HG03045 (cell line): ENCODE measurements around the gene USP34.
"Not testable (repeated sequence)": the region's sequence is repeated elsewhere in the genome, so short reads cannot be mapped to it uniquely, and the experiment has no call there.

Experiments used
- ATAC-seq: cut with Tn5 transposase; IDR thresholded peaks from one replicate; pipeline ENCODE4 v1.9.1; 2021; ENCODE audit warnings: mild to moderate bottlenecking, moderate library complexity; ENCODE audit not compliant: unreplicated experiment

USP34 gene

DNA sequence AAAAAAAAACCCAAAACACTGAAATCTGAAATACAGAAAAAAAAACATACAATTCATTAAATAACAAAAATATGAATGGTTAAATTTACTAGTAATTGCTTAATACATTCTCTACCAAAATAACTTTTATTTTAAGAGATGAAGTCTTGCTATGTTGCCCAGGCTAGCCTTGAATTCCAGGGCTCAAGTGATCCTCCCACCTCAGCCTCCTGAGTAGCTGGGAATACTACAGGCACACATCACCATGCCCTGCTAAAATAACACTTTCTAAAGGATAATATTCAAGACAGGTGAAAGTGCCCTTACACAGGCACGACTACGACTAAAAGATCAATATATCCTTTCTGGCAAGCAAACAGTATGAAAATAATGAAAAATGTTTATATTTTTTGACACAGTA, 9.5 kb downstream of the USP34 start:
- ATAC-seq, result no peak

DNA sequence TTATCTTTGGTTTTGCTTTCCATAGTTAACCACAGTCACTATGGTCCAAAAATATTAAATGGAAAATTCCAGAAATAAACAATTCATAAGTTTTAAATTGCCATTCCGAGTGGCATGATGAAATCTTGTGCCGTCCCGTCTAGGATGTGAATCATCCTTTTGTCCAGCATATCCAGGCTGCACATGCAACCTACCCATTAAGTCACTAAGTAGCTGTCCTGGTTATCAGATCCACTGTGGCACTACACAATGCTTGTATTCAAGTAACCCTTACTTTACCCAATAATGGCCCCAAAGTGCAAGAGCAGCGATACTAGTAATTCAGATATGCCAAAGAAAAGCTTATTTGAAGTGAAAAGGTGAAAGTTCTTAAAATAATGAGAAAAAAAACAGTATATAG, 10.7 kb downstream of the USP34 start:
- no peak for ATAC-seq

- ATAC-seq, result no peak
Observed at GRCh38 chr2:61456746-61457420, 14.0 kb downstream of the USP34 start.

GRCh38 chr2:61456070-61456745, 14.7 kb downstream of the USP34 start:
- ATAC-seq, result no peak

DNA sequence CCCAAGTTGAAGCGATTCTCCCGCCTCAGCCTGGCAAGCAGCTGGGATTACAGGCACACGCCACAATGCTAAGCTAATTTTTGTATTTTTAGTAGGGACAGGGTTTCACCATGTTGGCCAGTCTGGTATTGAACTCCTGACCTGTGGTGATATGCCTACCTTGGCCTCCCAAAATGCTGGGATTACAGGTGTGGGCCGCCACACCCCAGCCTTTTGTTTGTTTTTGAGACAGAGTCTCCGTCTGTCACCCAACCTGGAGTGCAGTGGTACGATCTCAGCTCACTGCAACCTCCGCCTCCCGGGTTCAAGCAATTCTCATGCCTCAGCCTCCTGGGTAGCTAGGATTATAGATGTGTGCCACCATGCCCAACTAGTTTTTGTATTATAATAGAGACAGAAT, 15.9 kb downstream of the USP34 start:
- ATAC-seq, result not testable (repeated sequence)

GRCh38 chr2:61454383-61454782, 16.5 kb downstream of the USP34 start:
- no peak for ATAC-seq

- no peak for ATAC-seq
Observed at GRCh38 chr2:61452392-61452791, 18.5 kb downstream of the USP34 start.

DNA sequence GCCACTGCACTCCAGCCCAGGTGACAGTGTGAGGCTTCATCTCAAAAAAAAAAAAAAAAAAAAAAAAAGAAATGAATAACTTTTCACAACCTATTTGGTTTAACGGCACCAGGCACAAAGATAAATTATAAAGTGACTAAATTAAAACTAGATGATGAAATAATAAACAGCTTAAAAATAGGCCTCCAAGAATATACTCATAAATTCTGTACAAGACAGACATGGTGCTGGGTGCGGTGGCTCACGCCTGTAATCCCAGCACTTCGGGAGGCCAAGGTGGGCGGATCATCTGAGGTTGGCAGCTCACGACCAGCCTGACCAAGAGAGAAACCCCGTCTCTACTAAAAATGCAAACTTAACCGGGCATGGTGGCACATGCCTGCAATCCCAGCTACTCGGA, 19.7 kb downstream of the USP34 start:
- ATAC-seq, result no peak

DNA sequence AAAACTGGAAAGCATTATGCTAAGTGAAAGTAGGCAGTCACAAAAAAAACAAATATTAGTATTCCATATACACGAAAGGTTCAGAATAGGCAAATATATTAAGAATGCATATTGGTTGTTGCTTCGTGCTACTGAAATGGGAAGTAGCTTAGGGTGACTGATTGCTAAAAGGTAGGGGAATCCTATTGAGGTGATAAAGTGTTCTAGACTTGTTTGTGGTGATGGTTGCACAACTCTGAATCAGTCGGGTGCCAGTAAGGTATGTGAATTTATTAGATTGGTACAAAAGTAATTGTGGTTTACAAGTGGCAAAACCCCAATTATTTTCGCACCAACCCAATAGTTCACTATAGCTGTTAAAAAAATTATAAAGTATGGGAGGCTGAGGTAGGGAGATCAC, 20.7 kb downstream of the USP34 start:
- no peak for ATAC-seq

DNA sequence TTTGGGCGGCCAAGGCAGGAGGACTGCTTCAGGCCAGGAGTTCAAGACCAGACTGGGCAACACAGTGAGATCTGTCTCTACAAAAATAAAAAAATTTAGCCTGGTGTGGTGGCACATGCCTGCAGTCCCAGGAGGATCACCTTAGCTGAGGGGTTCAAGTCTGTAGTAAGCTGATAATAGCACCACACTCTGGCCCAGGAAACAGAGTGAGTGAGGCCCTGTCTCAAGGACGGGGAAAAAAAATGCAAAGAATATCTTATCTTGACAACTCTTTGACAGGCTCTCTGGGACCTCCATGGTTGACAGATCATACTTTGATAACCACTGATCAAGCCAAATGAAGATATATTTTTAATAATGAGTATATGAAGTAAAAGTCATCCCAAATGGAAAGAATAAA, 22.7 kb downstream of the USP34 start:
- ATAC-seq, result no peak

DNA sequence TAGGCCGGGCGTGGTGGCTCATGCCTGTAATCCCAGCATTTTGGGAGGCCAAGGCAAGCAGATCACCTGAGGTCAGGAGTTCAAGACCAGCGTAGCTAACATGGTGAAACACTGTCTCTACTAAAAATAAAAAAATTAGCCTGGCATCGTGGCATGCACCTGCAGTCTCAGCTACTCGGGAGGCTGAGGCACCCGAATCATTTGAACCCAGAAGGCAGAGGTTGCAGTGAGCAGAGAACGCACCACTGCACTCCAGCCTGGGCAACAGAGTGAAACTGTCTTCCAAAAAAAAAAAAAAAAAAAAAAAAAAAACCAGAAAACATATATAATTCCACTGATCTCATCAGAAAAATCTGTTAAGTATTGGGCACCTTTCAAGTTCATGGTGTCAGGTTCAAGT, 23.9 kb downstream of the USP34 start:
- ATAC-seq, result not testable (repeated sequence)

DNA sequence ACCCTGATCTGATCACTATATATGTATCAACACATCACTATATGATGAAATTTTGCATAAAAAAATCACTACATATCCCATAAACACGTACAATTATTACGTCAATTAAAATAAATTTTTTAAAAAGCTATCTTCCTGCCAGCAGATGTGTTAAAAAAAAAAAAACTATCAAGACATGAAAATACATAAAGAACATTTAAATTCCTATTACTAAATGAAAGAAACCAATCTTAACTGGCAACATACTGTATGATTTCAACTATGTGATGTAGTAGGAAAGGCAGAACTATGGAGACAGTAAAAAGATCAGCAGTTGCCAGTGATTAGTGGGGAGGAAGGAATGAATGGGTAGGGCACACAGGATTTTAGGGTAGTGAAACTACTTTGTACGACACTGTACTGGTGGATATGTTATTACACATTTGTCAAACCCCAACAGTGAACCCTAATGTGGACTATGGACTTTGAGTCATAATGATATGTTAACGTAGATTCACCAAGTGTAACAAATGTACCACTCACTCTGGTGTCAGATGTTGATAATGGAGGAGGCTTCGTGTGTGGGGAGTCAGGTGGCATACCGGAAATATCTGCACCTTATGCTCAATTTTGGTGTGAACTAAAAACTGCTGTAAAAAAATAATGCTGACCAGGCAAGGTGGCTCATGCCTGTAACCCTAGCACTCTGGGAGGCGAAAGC, 27.4 kb downstream of the USP34 start:
- ATAC-seq, result peak; percentile 83

DNA sequence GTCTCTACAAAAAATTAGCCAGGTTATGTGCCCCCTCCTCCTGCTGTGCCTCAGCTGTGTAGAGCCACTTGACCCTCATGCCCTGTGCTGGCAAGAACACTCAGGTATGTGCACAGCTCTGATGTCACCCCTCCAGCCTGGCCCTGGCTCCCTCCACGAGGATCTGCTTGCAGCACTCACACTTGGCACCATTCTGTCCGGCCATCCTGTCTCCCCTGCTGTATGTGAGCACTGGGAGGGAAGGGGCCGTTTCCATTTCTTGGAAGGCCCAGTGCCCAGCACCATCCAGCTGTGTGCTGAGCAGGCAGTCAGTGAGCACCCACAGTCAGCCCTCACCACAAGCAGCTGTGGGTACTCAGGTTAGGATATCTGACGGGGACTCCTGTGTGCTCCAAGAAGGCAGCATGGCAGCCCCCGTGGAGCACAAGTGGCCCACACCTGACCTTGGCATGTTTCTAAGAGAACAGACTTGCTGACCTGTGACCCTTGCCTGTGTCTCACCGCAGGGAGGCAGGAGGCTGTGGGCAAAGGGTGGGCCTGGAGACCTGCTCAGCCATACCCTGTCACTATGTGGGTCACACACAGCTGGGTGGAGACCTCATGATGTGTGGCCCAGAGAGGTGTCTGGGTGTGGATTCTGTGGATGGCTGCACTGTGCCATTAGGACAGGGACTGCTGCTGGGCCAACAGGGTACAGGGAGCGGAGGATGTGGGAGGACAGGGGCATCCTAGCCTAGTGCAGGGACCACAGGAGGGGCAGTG, 31.5 kb downstream of the USP34 start:
- no peak for ATAC-seq

DNA sequence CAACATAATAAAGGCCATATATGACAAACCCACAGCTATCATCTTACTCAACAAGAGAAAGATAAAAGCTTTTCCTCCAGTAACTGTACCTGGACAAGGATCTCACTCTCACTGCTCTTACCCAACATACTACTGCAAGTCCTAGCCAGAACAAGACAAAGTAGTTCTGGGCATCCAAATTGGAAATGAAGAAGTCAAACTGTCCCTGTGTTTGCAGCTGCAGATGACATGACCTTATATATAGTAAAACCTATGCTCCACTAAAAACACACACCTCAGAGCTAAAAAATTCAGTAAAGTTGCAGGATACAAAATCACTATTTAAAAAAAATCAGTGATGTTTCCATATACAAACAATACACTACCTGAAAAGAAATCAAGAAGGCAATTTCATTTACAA, 32.2 kb downstream of the USP34 start:
- no peak for ATAC-seq

- no peak for ATAC-seq
Observed at GRCh38 chr2:61437170-61437569, 33.7 kb downstream of the USP34 start.

- no peak for ATAC-seq
Observed at GRCh38 chr2:61436092-61436491, 34.8 kb downstream of the USP34 start.

- no peak for ATAC-seq
Observed at GRCh38 chr2:61435291-61435690, 35.6 kb downstream of the USP34 start.

GRCh38 chr2:61434314-61434713, 36.6 kb downstream of the USP34 start:
- no peak for ATAC-seq

DNA sequence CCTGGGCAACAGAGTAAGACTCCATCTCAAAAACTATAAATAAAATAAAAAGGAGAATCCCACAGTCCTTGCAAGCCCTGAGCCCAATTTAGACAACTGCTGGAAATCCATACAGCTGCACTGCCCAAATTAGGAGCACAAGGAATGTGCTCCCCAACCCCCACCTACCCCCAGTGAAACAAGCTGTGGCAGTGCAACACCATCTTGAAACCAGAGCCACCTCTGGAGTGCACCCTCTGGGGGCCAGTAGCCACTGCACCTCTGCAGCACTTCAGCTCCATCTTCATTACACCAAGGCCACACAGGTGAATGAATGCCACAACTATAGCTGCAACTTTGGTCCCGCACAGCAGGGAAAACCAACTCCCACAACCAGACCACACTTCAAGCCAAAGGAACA, 37.3 kb downstream of the USP34 start:
- ATAC-seq, result no peak

GRCh38 chr2:61432990-61433389, 37.9 kb downstream of the USP34 start:
- no peak for ATAC-seq

DNA sequence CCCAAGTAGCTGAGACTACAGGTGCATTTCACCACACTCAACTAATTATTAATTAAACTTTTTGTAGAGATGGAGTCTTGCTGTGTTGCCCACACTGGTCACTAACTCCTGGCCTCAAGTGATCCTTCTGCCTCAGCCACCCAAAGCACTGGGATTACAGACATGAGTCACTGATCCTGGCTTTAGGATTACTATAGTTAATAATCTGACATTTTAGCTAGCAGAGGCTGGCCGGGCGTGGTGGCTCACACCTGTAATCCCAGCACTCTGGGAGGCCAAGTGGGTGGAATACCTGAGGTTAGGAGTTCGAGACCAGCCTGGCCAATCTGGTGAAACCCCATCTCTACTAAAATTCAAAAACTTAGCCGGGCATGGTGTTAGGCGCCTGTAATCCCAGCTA, 39.5 kb downstream of the USP34 start:
- no peak for ATAC-seq
